HUES64 (cell line): Measurements from ENCODE around the gene FTO.

Experiments
- H3K27ac ChIP-seq: 2 replicates; pipeline ENCODE4 v1.7.0; 2013; ENCODE audit warnings: low read depth, low read length, inconsistent platforms
- H3K27me3 ChIP-seq: 2 replicates; pipeline ENCODE4 v1.6.1; 2013; ENCODE audit warnings: mild to moderate bottlenecking, low read length; ENCODE audit not compliant: insufficient read depth
- H3K36me3 ChIP-seq: 2 replicates; pipeline ENCODE4 v1.6.1; 2013; ENCODE audit warnings: mild to moderate bottlenecking, low read length; ENCODE audit not compliant: insufficient read depth
- H3K4me1 ChIP-seq: 2 replicates; pipeline ENCODE4 v1.6.1; 2013; ENCODE audit warnings: mild to moderate bottlenecking, low read length, moderate library complexity; ENCODE audit not compliant: insufficient read depth
- H3K4me3 ChIP-seq: 2 replicates; pipeline ENCODE4 v1.5.1; 2013; ENCODE audit warnings: mild to moderate bottlenecking, low read length, moderate library complexity
- H3K9ac ChIP-seq: 2 replicates; pipeline ENCODE4 v1.6.1; 2013; ENCODE audit warnings: mild to moderate bottlenecking, low read depth, low read length
- H3K9me3 ChIP-seq: 2 replicates; pipeline ENCODE4 v1.6.1; 2013; ENCODE audit warnings: low read depth, low read length; ENCODE audit not compliant: insufficient read depth
- WGBS: fragments of 150-250, 120-280 bp; methylation state at CpG from one replicate; pipeline ENCODE4 v1.1.7; 2013; ENCODE audit warnings: missing lambda C conversion rate; 5-methylcytosine and 5-hydroxymethylcytosine counted together

FTO gene

GRCh38 chr16:53920988-53921387 is 217.0 kb downstream of the FTO start:
- no peak overlapping the region for H3K4me3 ChIP-seq
- 59% methylated on average over 3 of the region's 3 CpGs for WGBS
- H3K9ac ChIP-seq: no peak overlapping the region
- H3K36me3 ChIP-seq: no peaks in the 10 kb centered on the region
- no peaks in the 10 kb centered on the region for H3K9me3 ChIP-seq
- H3K4me1 ChIP-seq: peaks cover 35% of the 10 kb centered on the region
- H3K27ac ChIP-seq: no peak overlapping the region
- no peaks in the 10 kb centered on the region for H3K27me3 ChIP-seq

- Histone ChIP-seq H3K9ac (no peak overlapping the region), H3K36me3 (no peaks in the 10 kb centered on the region), H3K27me3 (no peaks in the 10 kb centered on the region), H3K4me1 (peaks cover 34% of the 10 kb centered on the region), H3K9me3 (no peaks in the 10 kb centered on the region), H3K27ac (no peak overlapping the region), H3K4me3 (no peak overlapping the region)
- WGBS: 100% methylated on average over 4 of the region's 6 CpGs
Observed at GRCh38 chr16:53922067-53922806, 218.3 kb downstream of the FTO start.

DNA sequence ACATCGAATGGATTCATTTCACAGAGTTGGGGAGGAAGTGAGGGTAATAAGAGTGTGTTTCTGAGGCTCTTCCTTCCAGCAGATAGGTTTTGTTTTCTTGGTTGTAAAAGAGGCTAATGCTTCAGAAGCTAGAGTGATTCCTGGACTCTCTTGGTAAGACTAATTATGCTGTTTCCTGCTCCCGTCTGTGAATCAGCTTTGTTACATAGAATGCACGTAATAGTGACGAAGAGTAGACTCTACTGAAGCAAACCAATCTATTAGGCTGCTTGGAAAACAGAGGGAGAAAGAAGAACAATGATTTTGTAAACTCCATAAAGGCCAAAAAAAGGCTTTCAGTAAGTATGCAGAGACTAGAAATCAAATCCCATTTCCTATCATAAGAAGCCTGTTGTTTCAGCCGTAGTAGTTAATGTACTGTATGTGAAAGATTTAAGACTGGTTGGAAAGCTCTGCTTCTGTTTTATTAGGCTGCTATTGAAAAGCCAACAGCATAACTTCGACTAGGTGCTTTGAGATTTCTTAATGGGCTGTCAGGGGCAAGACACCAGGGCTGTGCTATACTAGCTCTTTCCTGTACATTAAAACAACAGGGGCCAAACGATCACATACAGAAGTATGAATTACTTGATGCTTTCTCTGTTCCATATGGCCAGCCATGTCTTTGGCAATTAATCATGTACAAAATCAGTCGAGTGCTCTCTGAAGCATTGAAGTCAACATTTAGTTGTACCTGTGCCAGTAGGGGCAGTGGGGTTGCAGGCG is 219.0 kb downstream of the FTO start:
- Histone ChIP-seq H3K4me3 (no peak overlapping the region), H3K9ac (no peak overlapping the region)

GRCh38 chr16:53924331-53925106 is 220.6 kb downstream of the FTO start:
- no peaks in the 10 kb centered on the region for H3K9me3 ChIP-seq
- 88% methylated on average over 8 of the region's 8 CpGs for WGBS
- H3K4me3 ChIP-seq: no peak overlapping the region
- H3K27me3 ChIP-seq: no peaks in the 10 kb centered on the region
- H3K27ac ChIP-seq: no peak overlapping the region
- peaks cover 34% of the 10 kb centered on the region for H3K4me1 ChIP-seq
- no peaks in the 10 kb centered on the region for H3K36me3 ChIP-seq
- H3K9ac ChIP-seq: no peak overlapping the region

More for the DNA sequence above, 219.0 kb downstream of the FTO start:
- H3K27ac ChIP-seq: no peak overlapping the region
- H3K4me1 ChIP-seq: peaks cover 34% of the 10 kb centered on the region
- H3K9me3 ChIP-seq: no peaks in the 10 kb centered on the region
- H3K27me3 ChIP-seq: no peaks in the 10 kb centered on the region
- WGBS: 94% methylated on average over 9 of the region's 9 CpGs
- no peaks in the 10 kb centered on the region for H3K36me3 ChIP-seq

DNA sequence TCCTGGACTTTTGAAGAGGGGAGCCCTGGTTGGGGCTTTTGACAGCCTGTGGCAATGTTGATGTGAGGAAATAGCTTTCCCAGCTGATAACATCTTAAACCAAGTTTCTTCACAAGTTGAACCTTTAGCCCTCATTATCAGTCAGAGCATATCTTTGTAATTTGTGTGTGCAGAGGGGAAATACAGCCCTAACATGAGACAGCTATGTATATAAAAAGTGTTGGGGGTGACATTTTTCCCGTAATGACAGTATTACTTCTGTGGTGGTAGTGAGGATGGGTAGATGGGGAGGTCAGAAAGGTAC is 221.1 kb downstream of the FTO start:
- 94% methylated on average over 1 of the region's 1 CpG for WGBS
- H3K4me3 ChIP-seq: no peak overlapping the region
- no peak overlapping the region for H3K9ac ChIP-seq
- H3K4me1 ChIP-seq: peaks cover 34% of the 10 kb centered on the region
- H3K27ac ChIP-seq: no peak overlapping the region
- no peaks in the 10 kb centered on the region for H3K27me3 ChIP-seq
- no peaks in the 10 kb centered on the region for H3K36me3 ChIP-seq
- H3K9me3 ChIP-seq: no peaks in the 10 kb centered on the region

- Histone ChIP-seq H3K27ac (no peak overlapping the region), H3K4me1 (peaks cover 34% of the 10 kb centered on the region), H3K27me3 (no peaks in the 10 kb centered on the region), H3K9ac (no peak overlapping the region), H3K36me3 (no peaks in the 10 kb centered on the region), H3K9me3 (no peaks in the 10 kb centered on the region), H3K4me3 (no peak overlapping the region)
- WGBS: 98% methylated on average over 3 of the region's 3 CpGs
Observed at GRCh38 chr16:53925526-53925925, 221.6 kb downstream of the FTO start.

GRCh38 chr16:53926209-53926608 is 222.3 kb downstream of the FTO start:
- no peak overlapping the region for H3K4me3 ChIP-seq
- no peaks in the 10 kb centered on the region for H3K36me3 ChIP-seq
- H3K9me3 ChIP-seq: no peaks in the 10 kb centered on the region
- no peak overlapping the region for H3K27ac ChIP-seq
- peaks cover 31% of the 10 kb centered on the region for H3K4me1 ChIP-seq
- H3K27me3 ChIP-seq: no peaks in the 10 kb centered on the region
- H3K9ac ChIP-seq: no peak overlapping the region
- WGBS: 96% methylated on average over 4 of the region's 4 CpGs

GRCh38 chr16:53932975-53933374 is 229.0 kb downstream of the FTO start:
- no peaks in the 10 kb centered on the region for H3K27me3 ChIP-seq

DNA sequence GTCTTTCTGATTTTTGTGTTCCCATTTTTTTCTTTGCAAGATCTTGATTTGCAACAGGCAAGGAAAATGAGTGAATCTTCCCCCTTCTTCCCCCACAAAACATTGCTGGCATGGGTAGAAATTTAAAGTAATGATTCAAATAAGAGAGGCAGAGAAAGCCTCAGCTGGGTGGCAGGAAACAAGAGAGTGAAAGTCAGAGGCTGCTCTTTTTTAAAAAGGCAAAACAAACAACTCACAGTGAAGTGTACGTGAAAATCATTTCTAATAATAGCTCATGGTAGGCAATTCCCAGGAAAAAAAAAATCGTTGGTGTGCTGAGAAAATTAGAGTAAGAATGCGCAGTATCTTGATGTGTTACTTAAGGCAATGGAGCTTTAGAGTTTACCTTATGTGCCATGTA is 229.5 kb downstream of the FTO start:
- H3K27ac ChIP-seq: no peak overlapping the region
- H3K9me3 ChIP-seq: no peaks in the 10 kb centered on the region
- no peak overlapping the region for H3K9ac ChIP-seq
- H3K4me3 ChIP-seq: no peak overlapping the region
- no peaks in the 10 kb centered on the region for H3K36me3 ChIP-seq
- no peaks in the 10 kb centered on the region for H3K27me3 ChIP-seq
- WGBS: 93% methylated on average over 3 of the region's 3 CpGs
- H3K4me1 ChIP-seq: no peaks in the 10 kb centered on the region

More at GRCh38 chr16:53932975-53933374, 229.0 kb downstream of the FTO start:
- no peaks in the 10 kb centered on the region for H3K36me3 ChIP-seq
- H3K9me3 ChIP-seq: no peaks in the 10 kb centered on the region
- no peak overlapping the region for H3K9ac ChIP-seq
- 88% methylated on average over 2 of the region's 2 CpGs for WGBS
- H3K27ac ChIP-seq: no peak overlapping the region
- no peaks in the 10 kb centered on the region for H3K4me1 ChIP-seq
- H3K4me3 ChIP-seq: no peak overlapping the region

- WGBS: 94% methylated on average over 2 of the region's 2 CpGs
- H3K9me3 ChIP-seq: no peaks in the 10 kb centered on the region
- no peaks in the 10 kb centered on the region for H3K4me1 ChIP-seq
- no peak overlapping the region for H3K9ac ChIP-seq
- no peaks in the 10 kb centered on the region for H3K36me3 ChIP-seq
- H3K27ac ChIP-seq: no peak overlapping the region
- H3K27me3 ChIP-seq: no peaks in the 10 kb centered on the region
- H3K4me3 ChIP-seq: no peak overlapping the region
Observed at GRCh38 chr16:53936052-53936451, 232.1 kb downstream of the FTO start.

- H3K36me3 ChIP-seq: no peaks in the 10 kb centered on the region
- H3K27ac ChIP-seq: no peak overlapping the region
- no peaks in the 10 kb centered on the region for H3K4me1 ChIP-seq
- WGBS: 94% methylated on average over 5 of the region's 5 CpGs
- H3K9ac ChIP-seq: no peak overlapping the region
- H3K27me3 ChIP-seq: no peaks in the 10 kb centered on the region
- H3K4me3 ChIP-seq: no peak overlapping the region
- H3K9me3 ChIP-seq: no peaks in the 10 kb centered on the region
Observed at GRCh38 chr16:53936529-53936928, 232.6 kb downstream of the FTO start.
